GM18951 (cell line): ENCODE results near the gene KCTD1.

Experiments
- POLR2A ChIP-seq: IDR thresholded peaks from 4 replicates; pipeline ENCODE4 v1.6.1; 2011; ENCODE audit warnings: mild to moderate bottlenecking; ENCODE audit not compliant: insufficient read length, insufficient read depth; ENCODE audit errors: extremely low read depth
- in situ Hi-C: fragments of 300-500 bp; cut with MboI; formaldehyde crosslinking; loops from one replicate; pipeline ENCODE4 v1.12.0; 2022; ENCODE audit warnings: low sequenced_read_pairs, mixed read lengths, inconsistent platforms; ENCODE audit not compliant: unreplicated experiment

Gene KCTD1

DNA sequence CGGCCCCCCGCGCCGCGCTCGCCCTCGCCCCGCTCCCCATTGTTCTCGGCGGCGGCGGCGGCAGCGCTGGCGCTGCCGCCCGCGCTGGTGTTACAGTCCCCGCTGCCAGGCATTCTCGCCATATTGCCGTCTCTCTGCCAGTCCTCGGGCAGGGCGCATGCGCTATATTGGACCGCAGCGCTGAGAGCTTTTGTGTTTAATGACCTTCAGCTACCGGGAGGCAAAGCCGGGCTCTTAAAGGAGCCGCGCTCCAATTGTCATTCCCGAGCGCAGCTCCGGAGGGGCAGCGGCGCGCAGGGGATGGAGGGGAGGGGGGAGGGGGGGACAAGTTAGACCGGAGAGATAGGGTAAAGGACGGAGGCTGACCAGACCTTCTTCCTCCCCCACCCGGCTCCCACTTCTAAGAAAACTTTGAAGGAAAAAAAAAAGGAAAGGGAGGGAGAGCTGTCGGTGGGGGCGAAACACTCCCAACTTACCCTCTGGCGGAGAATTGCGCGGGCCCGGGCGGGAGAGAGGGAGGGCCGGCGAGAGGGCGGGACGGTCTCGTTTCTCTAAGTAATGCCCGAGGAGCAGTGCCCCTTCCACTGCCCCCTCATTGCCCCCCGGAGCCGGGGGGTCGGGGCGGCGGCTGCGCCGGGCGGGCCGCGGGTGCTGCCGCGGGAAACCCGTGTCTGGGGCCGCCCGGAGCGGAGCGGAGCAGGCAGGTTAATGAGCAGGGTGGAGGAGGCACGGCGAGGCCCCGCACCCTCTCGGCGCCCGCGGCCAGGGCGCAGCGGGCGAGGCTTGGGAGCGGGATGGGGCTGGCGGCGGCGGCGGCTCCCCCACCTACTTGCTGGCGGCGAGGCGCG is at the start of gene KCTD1:
Gene KCTD1, minus strand, starts transcription at position 139 of the 848 bp plus-strand sequence. Its CDS starts 17 bp downstream, at position 122.
- in situ Hi-C loops: no loop called here
- TF ChIP-seq POLR2A: peak; percentile 60

DNA sequence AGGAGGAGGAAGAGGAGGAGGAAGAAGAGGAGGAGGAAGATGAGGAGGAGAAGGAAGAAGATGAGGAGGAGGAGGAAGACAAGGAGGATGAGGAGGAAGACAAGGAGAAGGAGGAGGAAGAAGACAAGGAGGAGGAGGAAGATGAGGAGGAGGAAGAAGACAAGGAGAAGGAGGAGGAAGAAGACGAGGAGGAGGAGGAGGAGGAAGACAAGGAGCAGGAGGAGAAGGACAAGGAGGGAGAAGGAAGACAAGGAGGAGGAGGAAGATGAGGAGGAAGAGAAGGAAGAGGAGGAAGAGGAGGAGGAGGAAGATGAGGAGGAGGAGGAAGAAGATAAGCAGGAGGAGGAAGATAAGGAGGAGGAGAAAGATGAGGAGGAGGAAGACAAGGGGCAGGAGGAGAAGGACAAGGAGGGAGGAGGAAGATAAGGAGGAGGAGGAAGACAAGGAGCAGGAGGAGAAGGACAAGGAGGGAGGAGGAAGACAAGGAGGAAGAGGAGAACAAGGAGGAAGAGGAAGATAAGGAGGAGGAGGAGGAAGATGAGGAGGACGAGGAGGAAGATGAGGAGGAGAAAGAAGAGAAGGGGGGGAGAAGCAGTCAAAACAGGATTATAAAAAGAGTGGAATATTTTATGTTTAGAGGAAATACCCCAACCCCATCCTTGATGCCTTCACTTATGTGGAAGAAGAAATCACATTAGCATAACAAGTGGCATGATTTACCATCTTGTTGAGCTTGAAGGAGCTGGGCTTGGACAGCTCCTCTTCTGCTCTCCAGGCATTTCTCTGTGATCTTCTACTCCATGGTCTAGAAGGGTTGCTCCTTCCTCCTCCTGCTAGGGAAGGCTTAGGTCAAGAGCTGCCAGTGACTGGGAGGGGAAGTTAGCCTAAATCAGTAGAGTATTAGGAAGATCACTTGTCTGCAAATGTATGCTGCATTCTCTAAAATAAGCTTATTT is 45.3 kb upstream of the KCTD1 start:
- in situ Hi-C loops: no loop called here
- no peak for TF ChIP-seq POLR2A

- in situ Hi-C loops: no loop called here
- TF ChIP-seq POLR2A: no peak
These were observed 36.4 kb upstream of the KCTD1 start for GRCh38 chr18:26584745-26585144.

- TF ChIP-seq POLR2A: no peak
- in situ Hi-C loops: no loop called here
These were observed 31.7 kb upstream of the KCTD1 start for GRCh38 chr18:26579941-26580618.

- in situ Hi-C loops: no loop called here
- TF ChIP-seq POLR2A: no peak
These were observed 27.5 kb upstream of the KCTD1 start for GRCh38 chr18:26575865-26576217.

DNA sequence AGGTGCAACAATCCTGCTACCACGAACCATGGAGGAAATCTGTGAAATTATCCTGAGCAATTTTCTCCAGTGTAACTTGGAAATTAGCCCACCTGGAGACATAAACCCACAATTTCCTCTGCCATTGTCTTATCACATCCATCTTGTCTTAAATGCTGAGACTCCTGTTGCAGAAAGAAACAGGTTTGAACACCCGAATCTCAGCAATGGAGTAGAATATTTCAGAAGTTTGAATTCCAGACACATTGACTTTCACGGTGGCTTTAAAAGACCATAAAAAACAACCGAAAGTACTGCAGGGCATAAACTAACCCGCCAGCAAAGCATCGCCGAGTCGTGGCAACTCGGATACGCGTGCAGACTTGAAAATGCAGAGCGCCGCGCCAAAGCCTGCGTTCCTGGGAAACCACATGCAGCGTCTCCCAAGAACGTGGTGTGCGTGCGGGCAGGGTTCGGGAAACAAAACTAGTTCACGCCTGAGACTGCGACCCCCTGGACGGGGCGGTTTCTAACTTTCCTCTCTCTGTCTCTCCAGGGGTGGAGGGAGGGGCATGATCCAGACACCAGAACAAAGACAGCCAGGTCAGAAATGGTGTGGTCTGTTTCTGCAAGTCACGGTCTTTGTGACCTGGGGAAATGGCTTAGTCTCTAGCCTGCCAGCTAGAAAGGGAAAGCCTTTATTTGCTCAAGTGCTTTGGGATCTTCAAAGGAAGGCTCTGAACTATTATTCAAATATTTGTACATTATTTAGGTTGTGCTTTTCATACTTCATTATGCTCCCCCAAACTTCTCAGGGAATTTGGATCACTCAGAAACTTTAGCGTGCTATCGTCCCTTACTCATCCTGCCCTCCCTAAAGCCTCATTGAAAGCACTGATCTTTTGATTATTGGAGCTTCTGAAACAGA is 26.9 kb upstream of the KCTD1 start:
- TF ChIP-seq POLR2A: no peak
- in situ Hi-C loops: no loop called here

- in situ Hi-C loops: no loop called here
- no peak for TF ChIP-seq POLR2A
These were observed 20.7 kb upstream of the KCTD1 start for GRCh38 chr18:26568926-26569665.

DNA sequence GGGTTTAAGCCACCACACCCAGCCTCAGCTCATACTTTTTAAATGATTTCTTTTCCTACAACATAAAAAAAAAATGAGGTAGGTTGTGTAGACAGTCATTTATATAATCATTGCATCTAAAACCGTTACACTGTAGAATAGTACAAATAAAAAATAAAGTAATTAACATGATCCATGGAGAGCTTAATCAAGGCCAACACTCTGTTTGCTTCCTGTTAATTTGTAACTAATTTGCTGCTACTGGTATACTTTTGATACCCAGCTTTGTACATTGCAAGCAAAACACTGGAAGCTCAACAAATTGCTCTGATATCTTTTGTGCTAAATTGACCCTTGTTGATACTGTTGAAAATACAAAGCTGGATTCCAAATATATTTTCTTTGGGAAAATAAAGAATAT is 20.2 kb upstream of the KCTD1 start:
- no peak for TF ChIP-seq POLR2A
- in situ Hi-C loops: no loop called here

GRCh38 chr18:26566874-26567555 is 18.7 kb upstream of the KCTD1 start:
- no peak for TF ChIP-seq POLR2A
- in situ Hi-C loops: no loop called here

DNA sequence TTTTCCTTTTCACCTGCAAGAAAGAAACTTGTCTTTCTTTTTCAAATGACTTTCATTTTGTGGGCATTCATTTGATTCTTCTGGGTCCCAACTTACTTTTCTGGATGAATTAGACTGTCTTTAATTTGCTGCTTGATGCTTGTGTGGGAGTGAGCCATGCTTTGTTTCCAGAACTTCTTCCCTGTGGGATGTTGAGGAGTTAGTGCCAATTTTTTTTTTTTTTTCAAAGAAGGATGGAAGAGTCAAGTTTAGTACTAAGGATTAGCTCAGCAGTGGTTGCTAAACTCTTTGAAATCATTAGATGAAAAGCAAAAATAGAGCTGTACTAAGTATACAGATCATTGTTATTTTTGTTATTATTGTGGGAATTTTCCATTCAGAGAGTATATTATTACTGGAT is 17.2 kb upstream of the KCTD1 start:
- TF ChIP-seq POLR2A: no peak
- in situ Hi-C loops: no loop called here

DNA sequence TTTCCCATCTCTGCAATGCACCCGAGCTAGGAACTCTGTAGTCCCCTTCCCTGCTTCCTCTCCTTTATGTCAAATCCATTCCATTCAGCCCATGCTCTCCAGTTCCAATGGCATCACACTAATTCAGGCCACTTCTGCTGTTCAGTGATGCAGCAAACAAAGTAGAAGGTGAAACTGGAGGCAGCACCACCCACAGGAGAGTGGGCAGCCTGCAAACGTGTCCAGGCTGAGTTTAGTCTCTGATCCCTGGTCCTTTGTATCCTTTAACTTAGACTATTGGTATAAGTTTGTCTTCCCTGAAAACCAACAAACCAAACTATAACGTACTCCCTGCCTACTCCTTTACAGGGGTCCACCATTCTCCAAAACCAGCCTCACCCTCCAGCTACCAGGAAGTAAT is 14.7 kb upstream of the KCTD1 start:
- in situ Hi-C loops: no loop called here
- no peak for TF ChIP-seq POLR2A
